ENCODE results near the gene GPR171. TPM values are rescaled to one million over a fixed set of nuclear protein-coding genes. Genes with fewer than 3 reads are reported as not detected.
A peak's percentile ranks its signal among the peaks of the same experiment; 100 is the strongest.

GPR171 gene
- total and polyA plus RNA-seq, 2 of the 13 experiments (the other 11 are each of a cell fraction or from before 2014, with no cell fraction given): not detected

DNA sequence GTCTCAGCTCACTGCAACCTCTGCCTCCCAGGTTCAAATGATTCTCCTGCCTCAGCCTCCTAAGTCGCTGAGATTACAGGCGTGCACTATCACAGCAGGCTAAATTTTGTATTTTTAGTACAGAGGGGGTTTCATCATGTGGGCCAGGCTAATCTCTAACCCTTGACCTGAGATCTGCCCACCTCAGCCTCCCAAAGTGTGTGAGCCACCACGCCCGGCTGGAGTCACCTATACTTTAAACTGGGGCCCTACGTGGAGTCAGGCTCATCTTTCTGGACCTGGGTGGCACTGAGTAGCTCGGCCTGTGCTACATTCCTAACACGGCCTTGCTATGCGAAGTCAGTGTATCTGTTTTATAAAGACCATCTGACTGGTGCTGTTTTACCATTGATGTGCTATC, 5.8 kb downstream of the GPR171 start (continued):
- 0 out of 2 replicates have a peak, but pooled peaks have one; percentile 25 for TF ChIP-seq MED1 (CRISPR knock-in tag; IDR thresholded peaks at IDR 0.05)
- TF ChIP-seq FOXO1 (CRISPR knock-in tag; IDR thresholded peaks at IDR 0.05): no peak
- TF ChIP-seq ZNF232 (CRISPR knock-in tag; IDR thresholded peaks at IDR 0.05; ENCODE audit: borderline replicate concordance): peak; percentile 61; the same call in 1 of the 2 replicates
- TF ChIP-seq YEATS4 (CRISPR knock-in tag; IDR thresholded peaks at IDR 0.05; ENCODE audit: borderline replicate concordance): no peak
- peak; percentile 94 for TF ChIP-seq ZBTB38 (CRISPR knock-in tag; IDR thresholded peaks at IDR 0.05)
- TF ChIP-seq SRY (CRISPR knock-in tag; IDR thresholded peaks at IDR 0.05): no peak
- TF ChIP-seq, protein P1, sequence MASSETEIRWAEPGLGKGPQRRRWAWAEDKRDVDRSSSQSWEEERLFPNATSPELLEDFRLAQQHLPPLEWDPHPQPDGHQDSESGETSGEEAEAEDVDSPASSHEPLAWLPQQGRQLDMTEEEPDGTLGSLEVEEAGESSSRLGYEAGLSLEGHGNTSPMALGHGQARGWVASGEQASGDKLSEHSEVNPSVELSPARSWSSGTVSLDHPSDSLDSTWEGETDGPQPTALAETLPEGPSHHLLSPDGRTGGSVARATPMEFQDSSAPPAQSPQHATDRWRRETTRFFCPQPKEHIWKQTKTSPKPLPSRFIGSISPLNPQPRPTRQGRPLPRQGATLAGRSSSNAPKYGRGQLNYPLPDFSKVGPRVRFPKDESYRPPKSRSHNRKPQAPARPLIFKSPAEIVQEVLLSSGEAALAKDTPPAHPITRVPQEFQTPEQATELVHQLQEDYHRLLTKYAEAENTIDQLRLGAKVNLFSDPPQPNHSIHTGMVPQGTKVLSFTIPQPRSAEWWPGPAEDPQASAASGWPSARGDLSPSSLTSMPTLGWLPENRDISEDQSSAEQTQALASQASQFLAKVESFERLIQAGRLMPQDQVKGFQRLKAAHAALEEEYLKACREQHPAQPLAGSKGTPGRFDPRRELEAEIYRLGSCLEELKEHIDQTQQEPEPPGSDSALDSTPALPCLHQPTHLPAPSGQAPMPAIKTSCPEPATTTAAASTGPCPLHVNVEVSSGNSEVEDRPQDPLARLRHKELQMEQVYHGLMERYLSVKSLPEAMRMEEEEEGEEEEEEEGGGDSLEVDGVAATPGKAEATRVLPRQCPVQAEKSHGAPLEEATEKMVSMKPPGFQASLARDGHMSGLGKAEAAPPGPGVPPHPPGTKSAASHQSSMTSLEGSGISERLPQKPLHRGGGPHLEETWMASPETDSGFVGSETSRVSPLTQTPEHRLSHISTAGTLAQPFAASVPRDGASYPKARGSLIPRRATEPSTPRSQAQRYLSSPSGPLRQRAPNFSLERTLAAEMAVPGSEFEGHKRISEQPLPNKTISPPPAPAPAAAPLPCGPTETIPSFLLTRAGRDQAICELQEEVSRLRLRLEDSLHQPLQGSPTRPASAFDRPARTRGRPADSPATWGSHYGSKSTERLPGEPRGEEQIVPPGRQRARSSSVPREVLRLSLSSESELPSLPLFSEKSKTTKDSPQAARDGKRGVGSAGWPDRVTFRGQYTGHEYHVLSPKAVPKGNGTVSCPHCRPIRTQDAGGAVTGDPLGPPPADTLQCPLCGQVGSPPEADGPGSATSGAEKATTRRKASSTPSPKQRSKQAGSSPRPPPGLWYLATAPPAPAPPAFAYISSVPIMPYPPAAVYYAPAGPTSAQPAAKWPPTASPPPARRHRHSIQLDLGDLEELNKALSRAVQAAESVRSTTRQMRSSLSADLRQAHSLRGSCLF (CRISPR knock-in tag; IDR thresholded peaks at IDR 0.05; ENCODE audit: borderline replicate concordance): 0 out of 2 replicates have a peak, but pooled peaks have one; percentile 55
- peak; percentile 71 for TF ChIP-seq ZFY (CRISPR knock-in tag; IDR thresholded peaks at IDR 0.05)
- TF ChIP-seq FOXJ3 (CRISPR knock-in tag; IDR thresholded peaks at IDR 0.05; ENCODE audit: borderline replicate concordance): peak; percentile 39; the same call in 1 of the 2 replicates
- no peak for TF ChIP-seq CSRNP2 (CRISPR knock-in tag; conservative IDR thresholded peaks at IDR 0.05; ENCODE audit: low read depth)
- no peak for TF ChIP-seq SMC3 (IDR thresholded peaks at IDR 0.05; ENCODE audit: low read length)
- TF ChIP-seq TEAD3 (CRISPR knock-in tag; optimal IDR thresholded peaks at IDR 0.05; ENCODE audit: borderline replicate concordance): peak; percentile 42
- TF ChIP-seq PRMT3 (CRISPR knock-in tag; IDR thresholded peaks at IDR 0.05; ENCODE audit: borderline replicate concordance, low read depth): no peak
- peak; percentile 20; the same call in 1 of the 2 replicates for TF ChIP-seq FOSL2 (CRISPR knock-in tag; IDR thresholded peaks at IDR 0.05)
- no peak for TF ChIP-seq ZNF776 (CRISPR knock-in tag; IDR thresholded peaks at IDR 0.05)
- TF ChIP-seq ZFX (CRISPR knock-in tag; IDR thresholded peaks at IDR 0.05; ENCODE audit: low read depth): peak; percentile 43
- no peak for TF ChIP-seq ZBTB7A (CRISPR knock-in tag; IDR thresholded peaks at IDR 0.05)
- TF ChIP-seq, protein P2, sequence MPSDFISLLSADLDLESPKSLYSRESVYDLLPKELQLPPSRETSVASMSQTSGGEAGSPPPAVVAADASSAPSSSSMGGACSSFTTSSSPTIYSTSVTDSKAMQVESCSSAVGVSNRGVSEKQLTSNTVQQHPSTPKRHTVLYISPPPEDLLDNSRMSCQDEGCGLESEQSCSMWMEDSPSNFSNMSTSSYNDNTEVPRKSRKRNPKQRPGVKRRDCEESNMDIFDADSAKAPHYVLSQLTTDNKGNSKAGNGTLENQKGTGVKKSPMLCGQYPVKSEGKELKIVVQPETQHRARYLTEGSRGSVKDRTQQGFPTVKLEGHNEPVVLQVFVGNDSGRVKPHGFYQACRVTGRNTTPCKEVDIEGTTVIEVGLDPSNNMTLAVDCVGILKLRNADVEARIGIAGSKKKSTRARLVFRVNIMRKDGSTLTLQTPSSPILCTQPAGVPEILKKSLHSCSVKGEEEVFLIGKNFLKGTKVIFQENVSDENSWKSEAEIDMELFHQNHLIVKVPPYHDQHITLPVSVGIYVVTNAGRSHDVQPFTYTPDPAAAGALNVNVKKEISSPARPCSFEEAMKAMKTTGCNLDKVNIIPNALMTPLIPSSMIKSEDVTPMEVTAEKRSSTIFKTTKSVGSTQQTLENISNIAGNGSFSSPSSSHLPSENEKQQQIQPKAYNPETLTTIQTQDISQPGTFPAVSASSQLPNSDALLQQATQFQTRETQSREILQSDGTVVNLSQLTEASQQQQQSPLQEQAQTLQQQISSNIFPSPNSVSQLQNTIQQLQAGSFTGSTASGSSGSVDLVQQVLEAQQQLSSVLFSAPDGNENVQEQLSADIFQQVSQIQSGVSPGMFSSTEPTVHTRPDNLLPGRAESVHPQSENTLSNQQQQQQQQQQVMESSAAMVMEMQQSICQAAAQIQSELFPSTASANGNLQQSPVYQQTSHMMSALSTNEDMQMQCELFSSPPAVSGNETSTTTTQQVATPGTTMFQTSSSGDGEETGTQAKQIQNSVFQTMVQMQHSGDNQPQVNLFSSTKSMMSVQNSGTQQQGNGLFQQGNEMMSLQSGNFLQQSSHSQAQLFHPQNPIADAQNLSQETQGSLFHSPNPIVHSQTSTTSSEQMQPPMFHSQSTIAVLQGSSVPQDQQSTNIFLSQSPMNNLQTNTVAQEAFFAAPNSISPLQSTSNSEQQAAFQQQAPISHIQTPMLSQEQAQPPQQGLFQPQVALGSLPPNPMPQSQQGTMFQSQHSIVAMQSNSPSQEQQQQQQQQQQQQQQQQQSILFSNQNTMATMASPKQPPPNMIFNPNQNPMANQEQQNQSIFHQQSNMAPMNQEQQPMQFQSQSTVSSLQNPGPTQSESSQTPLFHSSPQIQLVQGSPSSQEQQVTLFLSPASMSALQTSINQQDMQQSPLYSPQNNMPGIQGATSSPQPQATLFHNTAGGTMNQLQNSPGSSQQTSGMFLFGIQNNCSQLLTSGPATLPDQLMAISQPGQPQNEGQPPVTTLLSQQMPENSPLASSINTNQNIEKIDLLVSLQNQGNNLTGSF (CRISPR knock-in tag; IDR thresholded peaks at IDR 0.05): no peak
- TF ChIP-seq ZNF329 (CRISPR knock-in tag; IDR thresholded peaks at IDR 0.05; ENCODE audit: low read depth): no peak
- TF ChIP-seq SALL2 (CRISPR knock-in tag; IDR thresholded peaks at IDR 0.05): 0 out of 2 replicates have a peak, but pooled peaks have one; percentile 29

Data from HepG2 (cell line).